GM23338 (cell line): ENCODE data around the gene AGAP3. TPM values are rescaled to one million over a fixed set of nuclear protein-coding genes. Genes with fewer than 3 reads are reported as not detected.
A peak's percentile ranks its signal among the peaks of the same experiment; 100 is the strongest.

ENCODE experiments used
- ATAC-seq: fragments of 200-7000 bp; cut with Tn5 transposase; 3 replicates; pipeline ENCODE4 v1.9.1; 2020
- DNase-seq: peaks from one replicate; pipeline ENCODE4 v3.0.0-alpha.2; 2015; ENCODE audit warnings: low spot score
- H2AFZ ChIP-seq: fragments of 200-600 bp; sonication (generic); 2 replicates; pipeline ENCODE4 v1.8.0; 2016; ENCODE audit warnings: antibody characterized with exemption, mild to moderate bottlenecking, moderate library complexity
- H3F3A ChIP-seq: fragments of 200-600 bp; sonication (generic); replicated peaks from 2 replicates; pipeline ENCODE4 v1.8.0; 2017; ENCODE audit warnings: antibody characterized with exemption, mixed run types, low read depth
- H3K27ac ChIP-seq: fragments of 200-600 bp; sonication (generic); 2 replicates; pipeline ENCODE4 v1.6.1; 2016; ENCODE audit warnings: low read depth
- H3K27me3 ChIP-seq: fragments of 200-600 bp; sonication (generic); 2 replicates; pipeline ENCODE4 v1.8.0; 2016; ENCODE audit warnings: mild to moderate bottlenecking, mixed run types, moderate library complexity; ENCODE audit not compliant: insufficient read depth
- H3K36me3 ChIP-seq: fragments of 200-600 bp; sonication (generic); 2 replicates; pipeline ENCODE4 v1.8.0; 2016; ENCODE audit warnings: mild to moderate bottlenecking; ENCODE audit not compliant: insufficient read depth
- H3K4me1 ChIP-seq: fragments of 200-600 bp; sonication (generic); 2 replicates; pipeline ENCODE4 v1.8.0; 2016; ENCODE audit warnings: mild to moderate bottlenecking, moderate library complexity; ENCODE audit not compliant: insufficient read depth
- H3K4me2 ChIP-seq: fragments of 200-600 bp; sonication (generic); 2 replicates; pipeline ENCODE4 v1.7.1; 2017; ENCODE audit warnings: mixed run types
- H3K4me3 ChIP-seq: fragments of 200-600 bp; sonication (generic); 2 replicates; pipeline ENCODE4 v1.6.1; 2016; ENCODE audit warnings: mixed run types
- H3K79me2 ChIP-seq: fragments of 200-600 bp; sonication (generic); replicated peaks from 2 replicates; pipeline ENCODE4 v1.8.0; 2017; ENCODE audit warnings: mild to moderate bottlenecking; ENCODE audit not compliant: insufficient read depth
- H3K9me2 ChIP-seq: fragments of 200-600 bp; sonication (generic); 2 replicates; pipeline ENCODE4 v1.8.0; 2017; ENCODE audit not compliant: insufficient read depth
- H4K20me1 ChIP-seq: fragments of 200-600 bp; sonication (generic); replicated peaks from 2 replicates; pipeline ENCODE4 v1.8.0; 2017; ENCODE audit warnings: mild to moderate bottlenecking; ENCODE audit not compliant: insufficient read depth
- H3K27ac Mint-ChIP-seq: 2 replicates; pipeline ENCODE4 v1.8.0; 2020; ENCODE audit warnings: inconsistent platforms, mild to moderate bottlenecking, moderate library complexity, mixed read lengths
- H3K27me3 Mint-ChIP-seq: 3 replicates; pipeline ENCODE4 v1.8.0; 2022; ENCODE audit warnings: low read depth, mild to moderate bottlenecking, moderate library complexity, mixed read lengths, inconsistent platforms; ENCODE audit not compliant: insufficient read depth, poor library complexity
- H3K36me3 Mint-ChIP-seq: 3 replicates; pipeline ENCODE4 v1.8.0; 2021; ENCODE audit warnings: low read depth, mild to moderate bottlenecking, inconsistent platforms, moderate library complexity, mixed read lengths
- H3K4me1 Mint-ChIP-seq: 3 replicates; pipeline ENCODE4 v1.8.0; 2020; ENCODE audit warnings: mild to moderate bottlenecking, inconsistent platforms, mixed read lengths
- H3K4me3 Mint-ChIP-seq: 3 replicates; pipeline ENCODE4 v1.8.0; 2021; ENCODE audit warnings: moderate library complexity, mild to moderate bottlenecking, inconsistent platforms, mixed read lengths
- H3K9me3 Mint-ChIP-seq: 3 replicates; pipeline ENCODE4 v1.8.0; 2020; ENCODE audit warnings: moderate library complexity, mild to moderate bottlenecking, inconsistent platforms, mixed read lengths
- ZNF462 ChIP-seq: fragments of 250-450 bp; sonication (Bioruptor Pico); IDR thresholded peaks from 2 replicates; pipeline ENCODE4 v1.5.0; 2020; ENCODE audit warnings: mild to moderate bottlenecking, moderate library complexity
- polyA plus RNA-seq: library from polyadenylated mRNA; unstranded; fragments of >200 nt; fragmentation: Nextera tagmentation; extraction: Ambion mirVana; gene quantifications from 2 replicates; pipeline ENCODE4 v1.2.1, GENCODE V29; 2016
- total RNA-seq: library from RNA; depleted of rRNA; stranded (reverse); fragments of >200 nt; shearing (Covaris generic); gene quantifications from 2 replicates; pipeline ENCODE4 v1.2.3, GENCODE V29; 2014
- TF ChIP-seq, protein P1 (sequence below): IDR thresholded peaks from one replicate; pipeline ENCODE4 v1.6.1; 2018; ENCODE audit warnings: antibody characterized with exemption; ENCODE audit not compliant: unreplicated experiment

The AGAP3 gene
- total and polyA plus RNA-seq, 2 experiments from 2014 or later = 24.0 to 39.2 TPM

GRCh38 chr7:151139071-151139790, 53.0 kb downstream of the AGAP3 start:
- Histone ChIP-seq H3K4me3 (peak overlapping the region; percentile 41), H3K79me2 (no peaks in the 10 kb centered on the region), H3K27ac (no peak overlapping the region), H2AFZ (no peak overlapping the region), H3K9me2 (no peaks in the 10 kb centered on the region), H3K27me3 (peaks cover 20% of the 10 kb centered on the region), H3K36me3 (no peaks in the 10 kb centered on the region), H4K20me1 (peaks cover 7% of the 10 kb centered on the region), H3F3A (0 out of 2 replicates have a peak, but pooled peaks cover 2% of the 10 kb centered on the region), H3K4me2 (peak overlapping the region; percentile 74), H3K4me1 (peaks cover 23% of the 10 kb centered on the region)
- peaks cover 62% of the 10 kb centered on the region for H3K4me1 Mint-ChIP-seq
- H3K27me3 Mint-ChIP-seq = peaks cover 15% of the 10 kb centered on the region
- H3K36me3 Mint-ChIP-seq = peaks cover 28% of the 10 kb centered on the region
- peak overlapping the region; percentile 38 for H3K4me3 Mint-ChIP-seq
- no peak for TF ChIP-seq ZNF462 (CRISPR knock-in tag)
- TF ChIP-seq, protein P1, sequence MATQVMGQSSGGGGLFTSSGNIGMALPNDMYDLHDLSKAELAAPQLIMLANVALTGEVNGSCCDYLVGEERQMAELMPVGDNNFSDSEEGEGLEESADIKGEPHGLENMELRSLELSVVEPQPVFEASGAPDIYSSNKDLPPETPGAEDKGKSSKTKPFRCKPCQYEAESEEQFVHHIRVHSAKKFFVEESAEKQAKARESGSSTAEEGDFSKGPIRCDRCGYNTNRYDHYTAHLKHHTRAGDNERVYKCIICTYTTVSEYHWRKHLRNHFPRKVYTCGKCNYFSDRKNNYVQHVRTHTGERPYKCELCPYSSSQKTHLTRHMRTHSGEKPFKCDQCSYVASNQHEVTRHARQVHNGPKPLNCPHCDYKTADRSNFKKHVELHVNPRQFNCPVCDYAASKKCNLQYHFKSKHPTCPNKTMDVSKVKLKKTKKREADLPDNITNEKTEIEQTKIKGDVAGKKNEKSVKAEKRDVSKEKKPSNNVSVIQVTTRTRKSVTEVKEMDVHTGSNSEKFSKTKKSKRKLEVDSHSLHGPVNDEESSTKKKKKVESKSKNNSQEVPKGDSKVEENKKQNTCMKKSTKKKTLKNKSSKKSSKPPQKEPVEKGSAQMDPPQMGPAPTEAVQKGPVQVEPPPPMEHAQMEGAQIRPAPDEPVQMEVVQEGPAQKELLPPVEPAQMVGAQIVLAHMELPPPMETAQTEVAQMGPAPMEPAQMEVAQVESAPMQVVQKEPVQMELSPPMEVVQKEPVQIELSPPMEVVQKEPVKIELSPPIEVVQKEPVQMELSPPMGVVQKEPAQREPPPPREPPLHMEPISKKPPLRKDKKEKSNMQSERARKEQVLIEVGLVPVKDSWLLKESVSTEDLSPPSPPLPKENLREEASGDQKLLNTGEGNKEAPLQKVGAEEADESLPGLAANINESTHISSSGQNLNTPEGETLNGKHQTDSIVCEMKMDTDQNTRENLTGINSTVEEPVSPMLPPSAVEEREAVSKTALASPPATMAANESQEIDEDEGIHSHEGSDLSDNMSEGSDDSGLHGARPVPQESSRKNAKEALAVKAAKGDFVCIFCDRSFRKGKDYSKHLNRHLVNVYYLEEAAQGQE = no peak
- no peak for DNase-seq
- H3K9me3 Mint-ChIP-seq = no peaks in the 10 kb centered on the region
- H3K27ac Mint-ChIP-seq = no peak overlapping the region
- peak; percentile 31 for ATAC-seq
